Measurements from ENCODE around the gene IL19.
A peak's percentile ranks its signal among the peaks of the same experiment; 100 is the strongest.

IL19 gene

GRCh38 chr1:206770531-206771337 is at the start of gene IL19:
TSS of gene IL19 (plus strand) at chr1:206770773. CDS start at chr1:206836663, 65,890 bp downstream.
- DNase-seq (ENCODE audit: low spot score), result no peak

- no peak for DNase-seq (ENCODE audit: low spot score)
Measured at GRCh38 chr1:206721454-206721853, 49.1 kb upstream of the IL19 start.

- no peak for DNase-seq (ENCODE audit: low spot score)
Measured at GRCh38 chr1:206722751-206723461, 47.7 kb upstream of the IL19 start.

- DNase-seq (ENCODE audit: low spot score), result no peak
Measured at GRCh38 chr1:206723462-206723804, 47.1 kb upstream of the IL19 start.

- no peak for DNase-seq (ENCODE audit: low spot score)
Measured at GRCh38 chr1:206723805-206724472, 46.6 kb upstream of the IL19 start.

GRCh38 chr1:206725109-206725963 is 45.2 kb upstream of the IL19 start:
- peak; percentile 34 for DNase-seq (ENCODE audit: low spot score)

- no peak for DNase-seq (ENCODE audit: low spot score)
Measured at GRCh38 chr1:206727981-206728696, 42.4 kb upstream of the IL19 start.

GRCh38 chr1:206728697-206728987 is 41.9 kb upstream of the IL19 start:
- DNase-seq (ENCODE audit: low spot score), result no peak

- DNase-seq (ENCODE audit: low spot score), result no peak
Measured at GRCh38 chr1:206729050-206729449, 41.5 kb upstream of the IL19 start.

- no peak for DNase-seq (ENCODE audit: low spot score)
Measured at GRCh38 chr1:206729507-206729906, 41.1 kb upstream of the IL19 start.

GRCh38 chr1:206732508-206732907 is 38.1 kb upstream of the IL19 start:
- DNase-seq (ENCODE audit: low spot score), result no peak

GRCh38 chr1:206732992-206733391 is 37.6 kb upstream of the IL19 start:
- DNase-seq (ENCODE audit: low spot score), result no peak

GRCh38 chr1:206734499-206735142 is 36.0 kb upstream of the IL19 start:
- peak; percentile 45 for DNase-seq (ENCODE audit: low spot score)

GRCh38 chr1:206735553-206736031 is 35.0 kb upstream of the IL19 start:
- no peak for DNase-seq (ENCODE audit: low spot score)

GRCh38 chr1:206736878-206737728 is 33.5 kb upstream of the IL19 start:
- no peak for DNase-seq (ENCODE audit: low spot score)

- no peak for DNase-seq (ENCODE audit: low spot score)
Measured at GRCh38 chr1:206737729-206738201, 32.8 kb upstream of the IL19 start.

- no peak for DNase-seq (ENCODE audit: low spot score)
Measured at GRCh38 chr1:206738370-206739366, 31.9 kb upstream of the IL19 start.

GRCh38 chr1:206739411-206740076 is 31.0 kb upstream of the IL19 start:
- DNase-seq (ENCODE audit: low spot score), result no peak
